HCT116 (cell line): ENCODE data around the gene TAPBPL. TPM values are rescaled to one million over a fixed set of nuclear protein-coding genes. Genes with fewer than 3 reads are reported as not detected.

ENCODE experiments used
- ATAC-seq: fragments of 200-7000 bp; cut with Tn5 transposase; 2 replicates; pipeline ENCODE4 v1.9.1; 2020; ENCODE audit warnings: mild to moderate bottlenecking, moderate library complexity
- BruUV-seq: library from RNA; stranded (reverse); fragments of 400-500 nt; replicated peaks from 2 replicates; lab custom pipeline; 2021; lab: Mats Ljungman, UMichigan
- CTCF ChIA-PET: fragments of 300-600 bp; sonication (Branson Sonifier 250); formaldehyde crosslinking; loops from one replicate; lab custom pipeline; 2021; ENCODE audit warnings: antibody characterized with exemption; lab: Charles Lee
- POLR2A ChIA-PET: fragments of 300-600, 350-600 bp; sonication (Branson Sonifier 250); formaldehyde crosslinking; loops from one replicate; lab custom pipeline; 2021; ENCODE audit warnings: antibody characterized with exemption; lab: Charles Lee
- RAD21 ChIA-PET, 2 experiments: fragments of 300-600 bp; sonication (Branson Sonifier 250); formaldehyde crosslinking; loops; one replicate each; lab custom pipeline; 2023; ENCODE audit warnings: low total read pairs in 2 of 2; ENCODE audit not compliant: uncharacterized antibody in 2 of 2, unreplicated experiment in 2 of 2, low non-redundant PET in 1 of 2; lab: Charles Lee
- DNase-seq: peaks from one replicate; pipeline ENCODE4 v3.0.0-alpha.2; 2010; ENCODE audit warnings: low read depth, low spot score
- H2AFZ ChIP-seq: fragments of 200-600 bp; shearing (Covaris generic), sonication (generic); 2 replicates; pipeline ENCODE4 v1.6.1; 2017; ENCODE audit warnings: low read depth, mixed run types, mixed read lengths, antibody characterized with exemption, low read length; ENCODE audit not compliant: poor library complexity, severe bottlenecking
- H3K27ac ChIP-seq: 2 replicates; pipeline ENCODE4 v1.5.1; 2012; ENCODE audit warnings: low read depth, low read length
- H3K27me3 ChIP-seq: fragments of 200-600 bp; sonication (generic); 2 replicates; pipeline ENCODE4 v1.6.1; 2016; ENCODE audit warnings: mixed run types, low read length, mixed read lengths; ENCODE audit not compliant: insufficient read depth
- H3K36me3 ChIP-seq, 2 experiments: fragments of 200-500 bp in 1 of 2; fragments of 200-600 bp in 1 of 2; sonication (Bioruptor generic) in 1 of 2; sonication (generic) in 1 of 2; 2 replicates each; pipeline versions ENCODE4 v1.5.1 to v1.6.1; 2014 to 2016; ENCODE audit warnings: low read length in 2 of 2, inconsistent platforms in 1 of 2, mixed read lengths in 1 of 2, mixed run types in 1 of 2; ENCODE audit not compliant: insufficient read depth in 2 of 2, control insufficient read depth in 1 of 2
- H3K4me1 ChIP-seq, 2 experiments: fragments of 200-600 bp in 1 of 2; sonication (generic) in 1 of 2; 2 replicates each; pipeline versions ENCODE4 v1.5.1 to v1.6.1; 2012 to 2017; ENCODE audit warnings: low read length in 2 of 2, inconsistent platforms in 1 of 2, mild to moderate bottlenecking in 1 of 2, mixed read lengths in 1 of 2, mixed run types in 1 of 2, moderate library complexity in 1 of 2; ENCODE audit not compliant: insufficient read depth in 2 of 2, control insufficient read depth in 1 of 2
- H3K4me2 ChIP-seq: fragments of 200-600 bp; sonication (generic); 2 replicates; pipeline ENCODE4 v1.6.1; 2017; ENCODE audit warnings: mixed run types, low read length, mixed read lengths
- H3K4me3 ChIP-seq, 2 experiments: fragments of 200-600 bp in 1 of 2; sonication (generic) in 1 of 2; replicated peaks in 1 of 2; 2 replicates each; pipeline ENCODE4 v1.5.1; 2011 to 2016; ENCODE audit warnings: low read length in 2 of 2, control low read depth in 1 of 2, low read depth in 1 of 2, mild to moderate bottlenecking in 1 of 2, mixed read lengths in 1 of 2, mixed run types in 1 of 2
- H3K79me2 ChIP-seq: fragments of 200-600 bp; sonication (generic); 2 replicates; pipeline ENCODE4 v1.6.1; 2017; ENCODE audit warnings: mild to moderate bottlenecking, mixed run types, low read length, moderate library complexity, mixed read lengths; ENCODE audit not compliant: insufficient read depth
- H3K9ac ChIP-seq: fragments of 200-600 bp; sonication (generic); 2 replicates; pipeline ENCODE4 v1.6.1; 2016; ENCODE audit warnings: low read length, mixed read lengths
- H3K9me2 ChIP-seq: fragments of 200-600 bp; sonication (generic), shearing (Covaris generic); 2 replicates; pipeline ENCODE4 v1.6.1; 2017; ENCODE audit warnings: mixed run types, mild to moderate bottlenecking, moderate library complexity; ENCODE audit not compliant: insufficient read depth
- H3K9me3 ChIP-seq, 2 experiments: fragments of 200-500 bp in 1 of 2; fragments of 200-600 bp in 1 of 2; sonication (Bioruptor generic) in 1 of 2; sonication (generic) in 1 of 2; 2 replicates each; pipeline ENCODE4 v1.6.1; 2014 to 2017; ENCODE audit warnings: low read length in 2 of 2, mixed read lengths in 2 of 2, inconsistent platforms in 1 of 2, low read depth in 1 of 2, mild to moderate bottlenecking in 1 of 2, mixed run types in 1 of 2, moderate library complexity in 1 of 2; ENCODE audit not compliant: control insufficient read depth in 1 of 2, insufficient read depth in 1 of 2
- H4K20me1 ChIP-seq: fragments of 200-600 bp; sonication (generic), shearing (Covaris generic); 2 replicates; pipeline ENCODE4 v1.6.1; 2017; ENCODE audit warnings: mixed run types, mild to moderate bottlenecking, moderate library complexity; ENCODE audit not compliant: insufficient read depth
- CBX3 ChIP-seq: IDR thresholded peaks from 2 replicates; pipeline ENCODE4 v1.6.1; 2012; ENCODE audit warnings: low read depth
- ELF1 ChIP-seq: IDR thresholded peaks from 2 replicates; pipeline ENCODE4 v1.6.1; 2012; ENCODE audit warnings: low read depth, borderline replicate concordance
- JUND ChIP-seq: IDR thresholded peaks from 2 replicates; pipeline ENCODE4 v1.6.1; 2012
- POLR2A ChIP-seq: IDR thresholded peaks from 2 replicates; pipeline ENCODE4 v1.7.0; 2011; ENCODE audit warnings: borderline replicate concordance; ENCODE audit not compliant: insufficient read depth, insufficient read length; ENCODE audit errors: extremely low read depth
- SP1 ChIP-seq: IDR thresholded peaks from 2 replicates; pipeline ENCODE4 v1.6.1; 2012; ENCODE audit warnings: low read depth
- SRF ChIP-seq: IDR thresholded peaks from 2 replicates; pipeline ENCODE4 v1.6.1; 2012; ENCODE audit warnings: low read depth
- TCF7L2 ChIP-seq: IDR thresholded peaks from 2 replicates; pipeline ENCODE4 v1.7.0; 2011; ENCODE audit warnings: borderline replicate concordance, inconsistent platforms; ENCODE audit not compliant: insufficient read depth, insufficient read length; ENCODE audit errors: extremely low read depth
- ZFX ChIP-seq: fragments of 450-650 bp; IDR thresholded peaks from 2 replicates; pipeline ENCODE4 v1.6.1; 2017
- ZNF274 ChIP-seq: fragments of 200-500 bp; sonication (Bioruptor generic); IDR thresholded peaks from 2 replicates; pipeline ENCODE4 v1.6.1; 2014; ENCODE audit warnings: mild to moderate bottlenecking, low read depth, low read length, inconsistent platforms
- intact Hi-C: fragments of 100-400 bp; cut with micrococcal nuclease; formaldehyde crosslinking; loops from 2 replicates; pipeline ENCODE4 v1.10.0; 2022
- total RNA-seq: library from RNA; stranded (reverse); gene quantifications from one replicate; pipeline ENCODE4 v1.2.1, GENCODE V29; 2021; ENCODE audit not compliant: unreplicated experiment
- TF ChIP-seq, protein P1 (sequence below): IDR thresholded peaks from 2 replicates; pipeline ENCODE4 v1.6.1; 2012; ENCODE audit warnings: low read depth
- TF ChIP-seq, protein P2 (sequence below): IDR thresholded peaks from 2 replicates; pipeline ENCODE4 v1.6.1; 2011; ENCODE audit warnings: mild to moderate bottlenecking, low read length, moderate library complexity; ENCODE audit not compliant: insufficient replicate concordance; ENCODE audit errors: extremely low read depth

The TAPBPL gene
- total RNA-seq, 1 experiment from 2014 or later, result 0.54 TPM

DNA sequence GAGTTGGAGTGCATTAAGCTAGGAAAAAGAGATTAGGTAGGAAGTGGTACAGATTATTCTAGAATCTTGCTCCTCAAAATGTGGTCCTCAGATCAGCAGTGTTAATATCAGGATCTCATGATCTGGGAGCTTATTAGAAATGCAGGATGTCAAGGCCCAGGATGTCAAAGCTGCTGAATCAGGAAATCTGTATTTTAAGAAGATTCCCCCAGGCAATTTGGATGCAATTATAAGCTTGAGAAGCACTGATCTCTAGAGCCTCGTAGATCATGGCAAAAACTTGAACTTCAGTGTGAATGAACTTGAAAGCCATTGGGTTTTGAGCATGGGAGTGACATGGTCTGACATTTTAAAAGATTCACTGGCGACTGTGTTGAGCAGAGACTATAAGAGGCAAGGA, 48.6 kb downstream of the TAPBPL start (continued):
- TF ChIP-seq ELF1 (no peak), SP1 (no peak)

DNA sequence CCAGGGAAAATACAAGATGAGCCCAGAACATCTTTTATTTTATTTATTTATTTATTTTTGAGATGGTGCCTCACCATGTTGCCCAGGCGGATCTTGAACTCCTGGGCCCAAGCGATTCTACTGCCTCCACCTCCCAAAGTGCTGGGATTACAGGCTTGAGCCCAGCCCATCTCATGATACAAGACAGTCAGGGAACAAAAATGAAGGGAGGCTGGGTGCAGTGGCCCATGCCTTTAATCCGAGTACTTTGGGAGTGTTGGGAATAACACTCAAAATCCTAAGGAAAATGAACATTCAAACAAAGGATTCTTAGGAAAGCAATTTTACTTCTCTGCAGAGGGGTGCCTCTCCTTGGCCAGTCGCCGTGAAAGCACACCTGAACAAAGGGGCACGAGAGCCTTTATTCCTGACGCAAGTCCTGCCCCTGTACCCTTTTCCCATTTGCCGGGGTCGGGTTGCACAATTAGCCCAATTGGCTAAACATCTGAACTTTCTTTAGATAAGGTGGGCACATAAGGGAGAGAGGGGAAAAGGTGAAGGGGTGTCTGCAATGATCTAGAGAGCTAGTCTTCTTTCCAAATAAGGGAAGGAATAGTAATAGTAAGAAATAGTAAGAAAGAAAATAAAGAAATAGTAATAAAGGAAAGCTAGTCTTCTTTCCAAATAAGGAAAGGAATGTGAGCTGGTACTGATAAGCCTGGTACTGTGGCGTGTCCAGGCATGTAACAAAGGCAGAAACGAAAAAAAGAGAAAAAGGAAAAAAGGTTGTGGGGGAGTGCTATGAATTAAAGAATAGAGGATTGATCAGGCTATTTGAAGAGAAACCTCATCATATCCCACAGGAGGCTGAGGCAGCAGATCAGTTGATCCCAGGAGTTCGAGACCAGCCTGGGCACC, 55.5 kb downstream of the TAPBPL start:
- H3K4me1 ChIP-seq, result peaks cover 12 to 14% of the 10 kb centered on the region in 2 experiments
- no peaks in the 10 kb centered on the region for H3K27me3 ChIP-seq
- DNase-seq, result no peak
- no peaks in the 10 kb centered on the region for H3K9me2 ChIP-seq
- no peak overlapping the region for H3K4me2 ChIP-seq
- no peak for TF ChIP-seq TCF7L2
- TF ChIP-seq CBX3, result no peak
- TF ChIP-seq SRF, result 0 out of 2 replicates have a peak, but pooled peaks have one; percentile 13
- TF ChIP-seq, all 23 proteins: peak for 1
- H4K20me1 ChIP-seq, result no peaks in the 10 kb centered on the region
- H3K79me2 ChIP-seq, result peaks cover 88% of the 10 kb centered on the region
- CTCF ChIA-PET, result no interaction called here
- no TSS peak for BruUV-seq
- H3K36me3 ChIP-seq, result peaks cover 23 to 52% of the 10 kb centered on the region in 2 experiments
- ATAC-seq, result peak; percentile 58
- intact Hi-C loops, result no loop called here
- H3K4me3 ChIP-seq, result no peak overlapping the region
- RAD21 ChIA-PET, result no interaction called here
- H3K27ac ChIP-seq, result peak overlapping the region; percentile 25; the same call in 1 of the 2 replicates
- POLR2A ChIA-PET, result no interaction called here
- H3K9ac ChIP-seq, result no peak overlapping the region
- H3K9me3 ChIP-seq, result no peaks in the 10 kb centered on the region
- no peak overlapping the region for H2AFZ ChIP-seq

DNA sequence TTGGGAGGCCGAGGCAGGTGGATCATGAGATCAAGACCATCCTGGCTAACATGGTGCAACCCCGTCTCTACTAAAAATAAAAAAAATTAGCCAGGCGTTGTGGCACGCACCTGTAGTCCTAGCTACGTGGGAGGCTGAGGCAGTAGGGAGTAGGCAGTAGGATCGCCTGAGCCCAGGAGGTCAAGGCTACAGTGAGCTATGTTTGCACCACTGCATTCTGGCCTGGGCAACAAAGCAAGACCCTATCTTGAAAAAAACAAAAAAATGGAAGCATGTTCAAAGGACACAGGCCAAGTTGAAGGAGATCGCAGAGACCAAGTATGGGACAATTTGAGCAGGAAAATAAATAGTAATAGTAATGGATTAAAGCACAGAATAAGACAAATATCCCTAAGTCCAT, 56.2 kb downstream of the TAPBPL start:
- no peak overlapping the region for H2AFZ ChIP-seq
- peaks cover 81% of the 10 kb centered on the region for H3K79me2 ChIP-seq
- DNase-seq (no peak), ATAC-seq (no peak)
- H3K4me1 ChIP-seq, result peaks cover 12 to 14% of the 10 kb centered on the region in 2 experiments
- no peaks in the 10 kb centered on the region for H3K9me2 ChIP-seq
- RAD21 ChIA-PET, result no interaction called here
- CTCF ChIA-PET, result no interaction called here
- peak overlapping the region; percentile 25; the same call in 1 of the 2 replicates for H3K27ac ChIP-seq
- H3K9ac ChIP-seq, result no peak overlapping the region
- POLR2A ChIA-PET, result no interaction called here
- H3K9me3 ChIP-seq, result no peaks in the 10 kb centered on the region
- no TSS peak for BruUV-seq
- no peaks in the 10 kb centered on the region for H3K27me3 ChIP-seq
- H4K20me1 ChIP-seq, result no peaks in the 10 kb centered on the region
- no peak overlapping the region for H3K4me2 ChIP-seq
- H3K4me3 ChIP-seq, result no peak overlapping the region
- intact Hi-C loops, result no loop called here
- peaks cover 28 to 58% of the 10 kb centered on the region in 2 experiments for H3K36me3 ChIP-seq
- TF ChIP-seq, protein P1, sequence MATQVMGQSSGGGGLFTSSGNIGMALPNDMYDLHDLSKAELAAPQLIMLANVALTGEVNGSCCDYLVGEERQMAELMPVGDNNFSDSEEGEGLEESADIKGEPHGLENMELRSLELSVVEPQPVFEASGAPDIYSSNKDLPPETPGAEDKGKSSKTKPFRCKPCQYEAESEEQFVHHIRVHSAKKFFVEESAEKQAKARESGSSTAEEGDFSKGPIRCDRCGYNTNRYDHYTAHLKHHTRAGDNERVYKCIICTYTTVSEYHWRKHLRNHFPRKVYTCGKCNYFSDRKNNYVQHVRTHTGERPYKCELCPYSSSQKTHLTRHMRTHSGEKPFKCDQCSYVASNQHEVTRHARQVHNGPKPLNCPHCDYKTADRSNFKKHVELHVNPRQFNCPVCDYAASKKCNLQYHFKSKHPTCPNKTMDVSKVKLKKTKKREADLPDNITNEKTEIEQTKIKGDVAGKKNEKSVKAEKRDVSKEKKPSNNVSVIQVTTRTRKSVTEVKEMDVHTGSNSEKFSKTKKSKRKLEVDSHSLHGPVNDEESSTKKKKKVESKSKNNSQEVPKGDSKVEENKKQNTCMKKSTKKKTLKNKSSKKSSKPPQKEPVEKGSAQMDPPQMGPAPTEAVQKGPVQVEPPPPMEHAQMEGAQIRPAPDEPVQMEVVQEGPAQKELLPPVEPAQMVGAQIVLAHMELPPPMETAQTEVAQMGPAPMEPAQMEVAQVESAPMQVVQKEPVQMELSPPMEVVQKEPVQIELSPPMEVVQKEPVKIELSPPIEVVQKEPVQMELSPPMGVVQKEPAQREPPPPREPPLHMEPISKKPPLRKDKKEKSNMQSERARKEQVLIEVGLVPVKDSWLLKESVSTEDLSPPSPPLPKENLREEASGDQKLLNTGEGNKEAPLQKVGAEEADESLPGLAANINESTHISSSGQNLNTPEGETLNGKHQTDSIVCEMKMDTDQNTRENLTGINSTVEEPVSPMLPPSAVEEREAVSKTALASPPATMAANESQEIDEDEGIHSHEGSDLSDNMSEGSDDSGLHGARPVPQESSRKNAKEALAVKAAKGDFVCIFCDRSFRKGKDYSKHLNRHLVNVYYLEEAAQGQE, result no peak
- no peak for TF ChIP-seq JUND
- no peak for TF ChIP-seq ELF1
- TF ChIP-seq SRF, result no peak
- TF ChIP-seq, protein P2, sequence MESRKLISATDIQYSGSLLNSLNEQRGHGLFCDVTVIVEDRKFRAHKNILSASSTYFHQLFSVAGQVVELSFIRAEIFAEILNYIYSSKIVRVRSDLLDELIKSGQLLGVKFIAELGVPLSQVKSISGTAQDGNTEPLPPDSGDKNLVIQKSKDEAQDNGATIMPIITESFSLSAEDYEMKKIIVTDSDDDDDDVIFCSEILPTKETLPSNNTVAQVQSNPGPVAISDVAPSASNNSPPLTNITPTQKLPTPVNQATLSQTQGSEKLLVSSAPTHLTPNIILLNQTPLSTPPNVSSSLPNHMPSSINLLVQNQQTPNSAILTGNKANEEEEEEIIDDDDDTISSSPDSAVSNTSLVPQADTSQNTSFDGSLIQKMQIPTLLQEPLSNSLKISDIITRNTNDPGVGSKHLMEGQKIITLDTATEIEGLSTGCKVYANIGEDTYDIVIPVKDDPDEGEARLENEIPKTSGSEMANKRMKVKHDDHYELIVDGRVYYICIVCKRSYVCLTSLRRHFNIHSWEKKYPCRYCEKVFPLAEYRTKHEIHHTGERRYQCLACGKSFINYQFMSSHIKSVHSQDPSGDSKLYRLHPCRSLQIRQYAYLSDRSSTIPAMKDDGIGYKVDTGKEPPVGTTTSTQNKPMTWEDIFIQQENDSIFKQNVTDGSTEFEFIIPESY, result no peak
- no peak for TF ChIP-seq ZFX
- no peak for TF ChIP-seq POLR2A
- no peak for TF ChIP-seq ZNF274
